ENCODE measurements around the gene WNK2.

Gene WNK2

DNA sequence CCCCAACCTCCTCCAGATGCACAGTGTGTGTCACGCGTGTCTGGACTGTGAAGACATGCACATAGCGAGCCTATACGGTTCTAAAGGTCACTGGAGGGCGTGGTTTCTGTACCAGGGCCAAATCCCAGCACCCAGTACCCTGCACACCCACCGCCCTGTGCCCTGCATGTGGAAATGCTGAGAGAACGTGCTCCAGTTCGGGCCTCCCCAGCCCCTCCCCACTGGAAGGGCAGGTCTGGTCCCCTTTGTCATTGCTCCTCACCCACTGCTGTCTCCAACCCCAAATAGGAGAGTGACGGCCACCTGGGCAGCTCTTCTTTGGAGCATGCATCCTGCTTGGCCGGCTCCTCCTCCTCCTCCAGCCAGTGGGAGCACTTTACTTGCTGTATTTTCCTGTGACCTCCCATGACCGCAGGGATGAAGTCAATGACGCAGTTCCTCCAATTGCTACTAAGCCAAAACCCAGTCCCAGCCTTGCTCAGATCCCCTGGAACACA is 116.7 kb downstream of the WNK2 start:
- Histone ChIP-seq H3K9ac (ENCODE audit: low read depth, low read length) (no peak overlapping the region), H3K9me3 (ENCODE audit: insufficient read depth, low read depth, low read length) (no peaks in the 10 kb centered on the region), H3K27ac (ENCODE audit: low read length) (no peak overlapping the region), H3K4me3 (ENCODE audit: low read length) (no peak overlapping the region), H3K4me1 (ENCODE audit: insufficient read depth, low read length) (no peaks in the 10 kb centered on the region), H3K27me3 (ENCODE audit: insufficient read depth, low read length) (no peaks in the 10 kb centered on the region), H3K36me3 (ENCODE audit: insufficient read depth, low read depth, low read length) (no peaks in the 10 kb centered on the region)

GRCh38 chr9:93301291-93301811 is 117.4 kb downstream of the WNK2 start:
- H3K9me3 ChIP-seq (ENCODE audit: insufficient read depth, low read depth, low read length): no peaks in the 10 kb centered on the region
- H3K9ac ChIP-seq (ENCODE audit: low read depth, low read length): no peak overlapping the region
- H3K27me3 ChIP-seq (ENCODE audit: insufficient read depth, low read length): no peaks in the 10 kb centered on the region
- no peak overlapping the region for H3K27ac ChIP-seq (ENCODE audit: low read length)
- no peaks in the 10 kb centered on the region for H3K4me1 ChIP-seq (ENCODE audit: insufficient read depth, low read length)
- no peaks in the 10 kb centered on the region for H3K36me3 ChIP-seq (ENCODE audit: insufficient read depth, low read depth, low read length)
- no peak overlapping the region for H3K4me3 ChIP-seq (ENCODE audit: low read length)

DNA sequence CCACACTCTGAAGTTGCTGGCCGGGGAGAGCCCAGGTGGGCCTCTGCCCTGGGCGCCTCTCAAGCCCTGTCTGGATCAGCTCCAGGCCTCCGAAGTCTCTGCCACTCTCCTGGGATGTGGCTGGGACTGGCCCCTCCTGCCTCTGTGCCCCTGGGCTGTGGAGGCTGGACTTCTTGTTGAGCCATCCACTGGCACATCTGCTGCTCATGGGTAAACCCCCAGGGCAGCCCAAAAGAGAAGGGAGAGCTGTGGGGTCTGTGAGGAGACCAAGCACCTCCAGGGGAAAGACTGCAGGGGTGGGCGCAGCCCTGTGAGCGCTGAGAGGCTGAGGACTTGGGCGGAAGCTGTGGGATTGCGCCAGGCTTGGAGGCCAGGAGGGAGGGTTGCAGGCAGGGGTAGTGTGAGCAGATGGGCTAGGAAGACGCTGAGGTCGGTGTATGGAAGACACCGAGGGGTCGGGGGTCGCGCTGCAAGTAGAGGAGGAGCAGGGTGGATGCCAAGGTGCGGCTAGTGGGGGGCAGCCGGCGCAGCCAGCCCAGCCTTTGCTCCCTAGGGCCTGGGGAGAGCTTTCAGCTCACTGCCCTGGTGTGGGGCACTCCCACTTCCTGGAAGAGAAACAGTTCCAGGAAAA is 118.1 kb downstream of the WNK2 start:
- no peaks in the 10 kb centered on the region for H3K9me3 ChIP-seq (ENCODE audit: insufficient read depth, low read depth, low read length)
- no peak overlapping the region for H3K4me3 ChIP-seq (ENCODE audit: low read length)
- H3K4me1 ChIP-seq (ENCODE audit: insufficient read depth, low read length): no peaks in the 10 kb centered on the region; the same call in 1 of the 2 replicates
- H3K27ac ChIP-seq (ENCODE audit: low read length): no peak overlapping the region
- H3K27me3 ChIP-seq (ENCODE audit: insufficient read depth, low read length): no peaks in the 10 kb centered on the region
- no peaks in the 10 kb centered on the region for H3K36me3 ChIP-seq (ENCODE audit: insufficient read depth, low read depth, low read length)
- no peak overlapping the region for H3K9ac ChIP-seq (ENCODE audit: low read depth, low read length)

- Histone ChIP-seq H3K27ac (ENCODE audit: low read length) (no peak overlapping the region), H3K4me3 (ENCODE audit: low read length) (no peak overlapping the region), H3K36me3 (ENCODE audit: insufficient read depth, low read depth, low read length) (no peaks in the 10 kb centered on the region), H3K9me3 (ENCODE audit: insufficient read depth, low read depth, low read length) (no peaks in the 10 kb centered on the region), H3K4me1 (ENCODE audit: insufficient read depth, low read length) (no peaks in the 10 kb centered on the region; the same call in 1 of the 2 replicates), H3K9ac (ENCODE audit: low read depth, low read length) (no peak overlapping the region), H3K27me3 (ENCODE audit: insufficient read depth, low read length) (no peaks in the 10 kb centered on the region)
Measured at GRCh38 chr9:93302586-93303257, 118.8 kb downstream of the WNK2 start.

DNA sequence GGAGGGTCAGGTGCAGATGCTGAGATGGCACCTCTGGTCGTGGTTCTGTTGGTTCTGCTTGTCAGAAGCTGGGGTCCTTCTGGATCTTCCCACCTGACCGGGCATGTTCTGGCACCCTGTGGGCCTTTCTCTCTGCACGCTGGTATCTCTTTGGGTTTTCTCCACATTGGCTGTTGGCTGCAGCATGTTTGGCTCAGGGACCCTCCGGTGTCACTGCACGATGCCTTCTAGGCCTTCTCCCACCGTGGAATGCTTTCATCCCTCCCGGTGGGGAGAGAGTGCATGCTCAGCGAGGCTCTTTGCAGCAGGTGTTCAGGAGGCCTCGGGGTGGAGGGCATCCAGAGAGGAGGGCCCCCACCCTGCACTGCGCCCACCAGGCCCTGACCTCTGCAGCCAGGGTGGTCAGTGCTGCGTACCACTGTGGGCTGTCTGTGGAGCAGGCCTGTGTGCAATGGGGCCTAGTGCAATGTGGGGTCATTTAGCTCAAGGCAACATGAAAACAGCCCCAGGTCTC is 119.4 kb downstream of the WNK2 start:
- Histone ChIP-seq H3K9ac (ENCODE audit: low read depth, low read length) (no peak overlapping the region), H3K27me3 (ENCODE audit: insufficient read depth, low read length) (no peaks in the 10 kb centered on the region), H3K27ac (ENCODE audit: low read length) (no peak overlapping the region), H3K9me3 (ENCODE audit: insufficient read depth, low read depth, low read length) (no peaks in the 10 kb centered on the region), H3K4me1 (ENCODE audit: insufficient read depth, low read length) (no peaks in the 10 kb centered on the region; the same call in 1 of the 2 replicates), H3K36me3 (ENCODE audit: insufficient read depth, low read depth, low read length) (no peaks in the 10 kb centered on the region), H3K4me3 (ENCODE audit: low read length) (no peak overlapping the region)

DNA sequence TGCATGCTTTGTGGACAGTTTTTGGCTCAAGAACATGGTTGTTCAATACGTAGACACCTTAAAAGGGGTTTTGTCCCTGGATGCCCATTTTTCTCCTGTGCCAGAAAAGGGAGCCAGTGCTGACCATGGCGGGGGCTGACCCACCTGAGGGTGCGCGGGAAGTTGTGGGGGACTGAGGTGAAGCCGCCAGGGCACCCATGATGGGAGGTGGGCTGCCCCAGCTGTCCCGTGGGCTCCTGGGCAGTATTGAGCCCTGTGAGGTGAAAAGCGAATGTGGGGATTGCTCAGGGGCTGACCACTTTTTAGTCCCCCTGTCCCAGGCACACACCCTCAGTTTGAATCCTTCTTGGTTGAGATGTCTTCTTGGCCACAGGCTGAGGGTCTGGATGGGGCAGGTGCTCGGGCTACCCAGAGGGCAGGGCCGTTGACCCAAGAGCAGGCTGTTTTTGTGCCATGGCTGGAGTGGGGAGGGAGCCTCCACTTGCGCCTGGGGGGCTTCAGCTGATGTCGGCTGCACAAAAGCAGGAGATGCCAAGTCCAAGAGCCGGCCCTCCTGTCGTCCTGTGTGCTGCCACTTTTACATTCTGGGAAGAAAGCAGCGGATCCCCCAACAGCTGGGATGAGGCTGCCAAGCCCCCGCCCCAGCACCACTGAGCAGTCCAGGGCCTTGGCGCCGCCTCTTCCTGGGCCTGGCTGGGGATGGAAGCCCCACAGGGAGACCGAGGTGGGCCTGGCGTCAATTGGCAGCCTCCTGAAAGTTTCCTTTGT is 120.1 kb downstream of the WNK2 start:
- Histone ChIP-seq H3K27me3 (ENCODE audit: insufficient read depth, low read length) (no peaks in the 10 kb centered on the region), H3K27ac (ENCODE audit: low read length) (no peak overlapping the region), H3K4me1 (ENCODE audit: insufficient read depth, low read length) (no peaks in the 10 kb centered on the region; the same call in 1 of the 2 replicates), H3K9me3 (ENCODE audit: insufficient read depth, low read depth, low read length) (no peaks in the 10 kb centered on the region), H3K9ac (ENCODE audit: low read depth, low read length) (no peak overlapping the region), H3K4me3 (ENCODE audit: low read length) (no peak overlapping the region), H3K36me3 (ENCODE audit: insufficient read depth, low read depth, low read length) (no peaks in the 10 kb centered on the region; the same call in 1 of the 2 replicates)

GRCh38 chr9:93304574-93305496 is 120.9 kb downstream of the WNK2 start:
- no peaks in the 10 kb centered on the region; the same call in 1 of the 2 replicates for H3K36me3 ChIP-seq (ENCODE audit: insufficient read depth, low read depth, low read length)
- H3K9ac ChIP-seq (ENCODE audit: low read depth, low read length): no peak overlapping the region
- no peak overlapping the region for H3K27ac ChIP-seq (ENCODE audit: low read length)
- H3K4me1 ChIP-seq (ENCODE audit: insufficient read depth, low read length): no peaks in the 10 kb centered on the region; the same call in 1 of the 2 replicates
- H3K9me3 ChIP-seq (ENCODE audit: insufficient read depth, low read depth, low read length): no peaks in the 10 kb centered on the region
- H3K27me3 ChIP-seq (ENCODE audit: insufficient read depth, low read length): no peaks in the 10 kb centered on the region
- no peak overlapping the region for H3K4me3 ChIP-seq (ENCODE audit: low read length)

- Histone ChIP-seq H3K36me3 (ENCODE audit: insufficient read depth, low read depth, low read length) (peaks cover 2% of the 10 kb centered on the region; the same call in 1 of the 2 replicates), H3K9ac (ENCODE audit: low read depth, low read length) (no peak overlapping the region), H3K4me1 (ENCODE audit: insufficient read depth, low read length) (no peaks in the 10 kb centered on the region; the same call in 1 of the 2 replicates), H3K4me3 (ENCODE audit: low read length) (no peak overlapping the region), H3K27me3 (ENCODE audit: insufficient read depth, low read length) (no peaks in the 10 kb centered on the region), H3K9me3 (ENCODE audit: insufficient read depth, low read depth, low read length) (no peaks in the 10 kb centered on the region), H3K27ac (ENCODE audit: low read length) (no peak overlapping the region)
Measured at GRCh38 chr9:93305497-93306020, 121.6 kb downstream of the WNK2 start.

- no peak overlapping the region for H3K4me3 ChIP-seq (ENCODE audit: low read length)
- H3K27me3 ChIP-seq (ENCODE audit: insufficient read depth, low read length): no peaks in the 10 kb centered on the region
- H3K9ac ChIP-seq (ENCODE audit: low read depth, low read length): no peak overlapping the region
- H3K9me3 ChIP-seq (ENCODE audit: insufficient read depth, low read depth, low read length): no peaks in the 10 kb centered on the region
- peaks cover 3% of the 10 kb centered on the region; the same call in 1 of the 2 replicates for H3K36me3 ChIP-seq (ENCODE audit: insufficient read depth, low read depth, low read length)
- no peaks in the 10 kb centered on the region; the same call in 1 of the 2 replicates for H3K4me1 ChIP-seq (ENCODE audit: insufficient read depth, low read length)
- no peak overlapping the region for H3K27ac ChIP-seq (ENCODE audit: low read length)
Measured at GRCh38 chr9:93306081-93306480, 122.1 kb downstream of the WNK2 start.

- peaks cover 3% of the 10 kb centered on the region; the same call in 1 of the 2 replicates for H3K36me3 ChIP-seq (ENCODE audit: insufficient read depth, low read depth, low read length)
- no peak overlapping the region for H3K9ac ChIP-seq (ENCODE audit: low read depth, low read length)
- H3K4me3 ChIP-seq (ENCODE audit: low read length): no peak overlapping the region
- H3K4me1 ChIP-seq (ENCODE audit: insufficient read depth, low read length): no peaks in the 10 kb centered on the region; the same call in 1 of the 2 replicates
- no peak overlapping the region for H3K27ac ChIP-seq (ENCODE audit: low read length)
- H3K9me3 ChIP-seq (ENCODE audit: insufficient read depth, low read depth, low read length): no peaks in the 10 kb centered on the region
- H3K27me3 ChIP-seq (ENCODE audit: insufficient read depth, low read length): no peaks in the 10 kb centered on the region
Measured at GRCh38 chr9:93306579-93307091, 122.7 kb downstream of the WNK2 start.
